Suppressor macrophage treated with lipopolysaccharide for 1 hour (primary cell): ENCODE results near the gene BCL11B.

Experiments used
- DNase-seq, 3 donors: peaks; one replicate each; pipeline ENCODE4 v3.0.0-alpha.2; 2020 to 2022

Gene BCL11B

DNA sequence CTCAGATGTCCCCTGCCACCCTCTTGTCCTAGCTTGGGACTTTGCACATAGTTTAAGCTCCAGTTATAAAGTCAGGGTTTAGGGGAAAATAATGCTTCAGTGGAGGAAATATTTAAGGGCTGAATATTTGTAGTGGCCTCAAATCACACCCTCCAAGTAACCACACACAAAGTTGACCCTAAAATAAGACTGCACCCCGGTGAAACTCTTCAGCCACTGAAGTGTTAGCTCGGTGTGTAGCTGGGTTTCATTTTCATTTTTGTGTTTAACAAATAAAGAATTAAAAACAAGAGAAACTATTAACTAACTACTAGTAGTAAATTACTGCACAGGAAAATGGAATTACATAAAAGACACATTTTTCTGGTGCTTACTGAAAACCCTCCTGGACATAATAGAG is 14.8 kb upstream of the BCL11B start:
- DNase-seq, result no peak

GRCh38 chr14:99284254-99285004 is 12.4 kb upstream of the BCL11B start:
- no peak for DNase-seq

DNA sequence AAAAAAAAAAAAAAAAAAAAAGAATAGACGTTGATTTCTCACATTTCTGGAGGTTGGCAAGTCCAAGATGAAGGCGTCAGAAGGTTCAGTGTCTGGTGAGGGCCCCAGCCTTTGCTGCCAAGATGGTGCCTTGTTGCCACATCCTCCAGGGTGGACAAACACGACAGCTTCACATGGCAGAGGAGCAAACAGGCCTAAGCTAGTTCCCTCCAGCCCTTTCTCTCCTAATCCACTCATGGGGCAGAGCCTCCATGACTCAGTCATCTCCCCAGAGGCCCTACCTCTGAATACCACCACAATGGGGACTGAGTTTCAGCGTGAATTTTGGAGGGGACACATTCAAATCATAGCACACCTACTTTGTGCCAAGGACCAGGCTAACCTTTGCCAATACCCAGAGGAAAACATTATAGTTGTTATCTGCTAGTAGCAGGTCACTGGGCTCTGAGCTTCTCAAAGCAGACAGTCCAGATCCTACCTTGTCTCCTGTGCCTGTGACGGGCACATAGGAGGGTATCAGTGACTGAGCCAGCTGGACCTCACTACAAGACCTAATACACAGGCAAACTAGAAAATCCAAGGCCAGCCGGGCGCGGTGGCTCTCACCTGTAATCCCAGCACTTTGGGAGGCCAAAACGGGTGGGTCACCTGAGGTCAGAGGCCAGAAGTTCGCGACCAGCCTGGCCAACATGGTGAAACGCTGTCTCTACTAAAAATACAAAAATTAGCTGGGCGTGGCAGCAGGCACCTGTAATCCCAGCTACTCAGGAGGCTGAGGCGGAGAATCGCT is 10.5 kb upstream of the BCL11B start:
- no peak for DNase-seq

DNA sequence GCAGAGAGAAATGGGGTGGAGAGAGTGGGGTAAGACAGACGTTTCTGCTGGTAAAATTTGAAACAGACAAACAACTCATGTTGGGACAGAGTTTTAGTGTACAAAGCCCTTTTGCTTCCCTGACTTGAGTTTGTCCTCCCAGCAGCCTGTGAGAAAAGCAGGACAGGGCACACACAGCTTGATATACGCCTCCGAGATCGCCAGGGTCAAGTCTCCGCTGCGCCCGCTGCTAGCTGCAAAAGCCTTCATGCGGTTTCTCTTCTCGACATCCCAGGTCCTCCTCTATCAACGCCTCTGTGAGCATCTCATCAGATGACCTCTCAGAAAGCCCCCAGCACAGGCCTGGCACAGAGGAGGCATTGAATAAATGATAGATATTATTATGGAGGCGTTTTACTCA is 9.4 kb upstream of the BCL11B start:
- DNase-seq, result no peak

DNA sequence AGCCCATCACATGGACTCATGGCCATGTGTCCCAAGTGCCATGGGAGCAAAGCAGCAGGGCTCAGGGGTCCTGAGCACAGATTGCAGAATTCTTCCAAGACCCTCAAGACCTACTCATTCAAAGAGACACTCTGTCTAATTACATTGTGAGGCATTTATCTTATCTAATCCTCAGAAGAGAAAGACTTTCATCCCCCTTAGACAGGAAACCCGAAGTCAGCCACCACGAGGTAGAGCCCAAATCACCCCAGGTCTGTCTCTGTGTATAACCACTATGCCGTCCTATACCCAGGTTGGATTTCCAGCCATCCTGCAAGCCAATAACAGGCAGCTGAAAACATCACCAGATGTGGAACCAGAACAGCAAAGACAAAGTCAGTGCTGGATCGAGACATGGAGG is 8.9 kb upstream of the BCL11B start:
- DNase-seq, result no peak

DNA sequence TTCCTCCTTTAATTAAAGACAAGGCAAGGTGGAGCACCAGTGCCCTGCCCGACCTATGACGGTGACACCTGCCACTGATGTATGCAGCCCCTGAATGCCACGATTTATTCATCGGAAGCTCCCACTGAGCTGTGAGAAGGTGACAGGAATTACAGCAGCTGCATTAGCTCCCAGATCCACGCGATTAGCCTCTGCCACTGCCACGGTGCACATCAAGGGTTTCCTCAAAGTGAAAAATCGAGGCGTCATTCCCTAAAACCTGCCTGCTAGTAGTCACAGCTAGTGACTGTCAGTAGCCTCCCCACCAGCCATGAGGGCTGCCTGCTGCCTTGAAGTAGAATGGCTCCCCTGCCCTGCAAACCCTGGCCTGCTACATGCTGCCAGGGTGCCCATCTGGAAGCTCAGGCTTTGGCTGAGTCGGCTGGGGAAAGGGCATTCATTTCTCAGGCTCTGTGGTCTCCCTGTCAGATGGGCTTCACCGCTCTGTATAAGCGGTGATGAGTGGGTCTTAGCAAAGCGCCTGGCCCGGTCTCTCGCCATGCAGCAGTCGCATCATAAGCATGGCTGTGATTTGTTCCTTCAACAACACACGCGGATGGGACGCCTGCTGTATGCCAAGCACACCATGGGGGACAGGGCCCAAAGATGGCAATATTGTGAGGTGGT is 8.2 kb upstream of the BCL11B start:
- no peak for DNase-seq

DNA sequence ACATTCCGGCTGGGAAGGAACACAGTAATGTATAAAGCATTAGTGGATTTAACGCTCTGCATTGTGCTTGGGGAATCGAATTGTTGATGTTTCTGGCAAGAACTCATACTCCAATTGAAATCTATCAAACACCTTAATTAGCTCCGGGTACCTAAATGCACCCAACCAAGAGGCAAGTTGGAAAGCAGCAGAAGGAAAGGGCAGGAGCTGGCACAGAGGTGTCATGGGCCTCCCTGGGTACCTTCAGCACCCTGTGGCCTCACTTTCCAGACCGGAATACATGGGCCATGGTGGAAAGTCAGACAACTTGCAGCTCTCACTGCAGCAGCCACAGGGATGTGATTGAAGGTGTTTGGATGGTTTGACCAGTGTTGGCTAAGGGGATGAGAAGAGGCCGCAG is 6.8 kb upstream of the BCL11B start:
- DNase-seq, result no peak

DNA sequence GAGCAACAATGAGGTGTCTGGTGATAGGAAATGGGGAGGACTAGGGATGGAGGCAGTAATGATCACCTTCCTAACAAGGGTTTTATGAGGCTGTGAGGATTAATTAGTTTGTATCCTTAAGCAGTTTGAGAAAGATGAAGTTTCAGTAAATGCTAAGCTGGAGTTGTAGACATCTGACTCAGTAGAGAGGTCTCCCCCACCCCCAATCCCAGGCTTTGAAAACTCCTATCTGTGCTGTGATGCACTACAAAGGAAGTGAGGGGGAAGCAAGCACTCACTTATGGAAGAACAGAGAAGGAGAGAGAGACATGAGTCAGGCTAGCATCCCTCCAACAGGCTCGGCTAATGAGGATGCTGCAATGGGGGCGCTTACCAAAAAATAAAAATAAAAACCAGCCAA is 5.5 kb upstream of the BCL11B start:
- DNase-seq, result no peak

GRCh38 chr14:99276482-99276881 is 4.5 kb upstream of the BCL11B start:
- no peak for DNase-seq

- DNase-seq, result no peak
Measured at GRCh38 chr14:99275222-99275584, 3.2 kb upstream of the BCL11B start.

GRCh38 chr14:99274346-99275221 is 2.6 kb upstream of the BCL11B start:
- DNase-seq, result peak; percentile 43 to 74 (median 48)

GRCh38 chr14:99273766-99274345 is 1.9 kb upstream of the BCL11B start:
- no peak for DNase-seq

DNA sequence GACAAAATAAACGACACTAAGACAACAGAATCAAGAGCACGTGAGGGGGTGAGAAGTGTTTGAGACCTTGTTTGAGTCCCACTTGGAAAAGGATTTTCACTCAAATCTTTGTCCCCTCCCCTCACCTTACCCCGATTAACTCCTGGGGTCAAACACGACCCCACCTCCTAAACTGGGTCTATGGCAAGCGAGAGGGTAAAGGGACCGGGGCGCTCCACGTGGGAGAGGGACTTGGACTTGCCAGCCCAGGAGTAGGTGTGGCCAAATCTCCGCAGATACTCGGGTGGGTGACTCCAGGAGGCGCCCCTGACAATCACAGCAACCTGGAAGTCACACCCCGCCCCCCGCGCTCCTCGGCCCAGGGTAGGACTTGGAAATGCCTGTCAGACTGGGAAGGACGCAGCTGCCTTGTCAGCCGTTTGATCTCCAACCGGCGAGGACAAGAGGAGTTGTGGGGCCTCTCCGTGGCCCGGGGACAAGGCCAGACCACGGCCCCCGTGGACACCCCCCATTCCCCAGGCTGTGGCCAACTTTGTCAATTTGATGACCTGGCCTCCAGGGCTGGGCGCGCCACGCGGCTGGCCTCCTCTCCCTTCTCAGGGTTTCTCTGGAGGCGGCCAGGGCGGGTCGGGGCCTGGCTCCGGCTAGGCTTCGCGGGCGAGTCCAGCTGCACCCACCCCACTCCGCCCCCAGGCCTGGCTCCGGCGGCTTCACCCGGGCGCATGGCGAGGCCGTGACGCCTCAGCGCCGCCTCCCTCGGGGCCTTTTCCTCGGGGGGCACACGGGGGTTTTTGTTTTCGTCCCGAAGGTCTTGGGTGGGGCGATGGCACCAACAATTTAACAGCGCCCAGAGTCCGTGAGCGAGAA is 1.1 kb upstream of the BCL11B start:
- DNase-seq, result no peak

- no peak for DNase-seq
Measured at GRCh38 chr14:99272632-99272898, 568 bp upstream of the BCL11B start.

DNA sequence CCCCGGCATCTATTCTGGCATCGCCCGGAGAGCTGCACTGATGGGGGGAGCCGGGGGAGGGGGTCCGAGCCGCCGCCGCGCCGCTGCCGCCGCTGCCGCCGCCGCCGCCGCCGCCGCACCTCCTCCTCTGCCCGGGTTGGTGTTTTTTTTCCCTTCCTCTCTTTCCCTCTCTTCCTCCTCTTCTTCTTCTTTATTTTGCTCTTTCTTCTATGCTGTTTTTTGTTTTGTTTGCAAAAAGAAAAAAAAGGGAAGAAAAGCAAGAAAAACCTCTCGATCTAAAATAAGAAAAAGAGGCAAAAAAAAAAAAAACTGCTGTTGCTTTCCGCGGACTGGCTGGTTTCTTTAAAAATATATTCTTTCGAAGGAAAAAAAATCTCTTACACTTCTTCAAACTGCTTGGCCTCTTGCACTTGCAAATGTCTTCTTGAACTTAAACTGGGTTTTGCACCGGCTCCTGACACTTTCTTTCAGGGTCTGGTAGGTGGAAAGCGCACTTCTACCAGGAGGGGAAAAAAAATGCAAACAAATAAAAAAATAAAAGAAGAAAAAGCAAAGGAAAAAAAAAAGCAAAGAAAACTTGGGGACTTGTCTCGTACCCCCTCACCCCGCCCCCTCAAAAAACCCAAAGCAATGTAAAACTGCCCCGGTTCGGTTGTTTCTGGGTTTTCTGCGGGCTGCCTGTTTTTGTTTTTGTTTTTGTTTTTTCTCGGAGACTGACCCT is 616 bp downstream of the BCL11B start:
- no peak for DNase-seq

DNA sequence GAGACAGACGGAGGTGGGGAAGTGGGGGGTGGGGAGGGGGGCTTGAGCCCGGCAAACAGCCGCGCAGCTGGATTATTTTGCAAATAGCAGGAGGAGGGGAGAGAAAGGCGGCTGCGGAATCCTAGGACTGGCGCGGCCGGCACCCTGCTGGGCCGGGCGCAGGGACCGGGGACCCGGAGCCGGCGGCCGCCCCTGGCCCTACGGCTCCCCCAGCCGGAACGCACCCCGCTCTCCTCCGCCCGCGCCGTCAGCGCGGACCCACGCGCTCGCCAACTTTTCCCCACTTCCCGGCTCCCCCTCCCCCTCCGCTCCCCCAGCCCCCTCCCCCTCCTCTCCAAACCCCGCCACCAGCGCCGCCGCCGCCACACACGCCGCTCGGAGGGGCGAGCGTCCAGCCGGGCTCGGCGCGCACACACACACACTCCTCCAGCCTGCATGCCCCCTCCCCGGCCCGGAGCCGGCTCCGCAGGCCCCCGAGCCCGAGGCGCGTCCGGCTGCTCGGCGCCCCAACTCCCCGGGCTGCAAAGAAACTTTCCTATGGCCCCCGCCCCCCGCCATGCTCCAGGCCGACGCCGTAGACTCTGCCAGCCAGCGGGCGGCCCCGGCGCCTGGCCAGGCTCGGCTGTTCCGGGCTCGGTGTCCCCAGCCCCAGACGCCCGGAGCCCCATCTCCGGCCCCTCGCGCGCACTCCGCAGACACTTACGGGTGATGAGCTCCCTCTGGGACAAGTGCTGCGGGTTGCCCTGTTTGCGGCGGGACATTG is 1.4 kb downstream of the BCL11B start:
- DNase-seq, result no peak

DNA sequence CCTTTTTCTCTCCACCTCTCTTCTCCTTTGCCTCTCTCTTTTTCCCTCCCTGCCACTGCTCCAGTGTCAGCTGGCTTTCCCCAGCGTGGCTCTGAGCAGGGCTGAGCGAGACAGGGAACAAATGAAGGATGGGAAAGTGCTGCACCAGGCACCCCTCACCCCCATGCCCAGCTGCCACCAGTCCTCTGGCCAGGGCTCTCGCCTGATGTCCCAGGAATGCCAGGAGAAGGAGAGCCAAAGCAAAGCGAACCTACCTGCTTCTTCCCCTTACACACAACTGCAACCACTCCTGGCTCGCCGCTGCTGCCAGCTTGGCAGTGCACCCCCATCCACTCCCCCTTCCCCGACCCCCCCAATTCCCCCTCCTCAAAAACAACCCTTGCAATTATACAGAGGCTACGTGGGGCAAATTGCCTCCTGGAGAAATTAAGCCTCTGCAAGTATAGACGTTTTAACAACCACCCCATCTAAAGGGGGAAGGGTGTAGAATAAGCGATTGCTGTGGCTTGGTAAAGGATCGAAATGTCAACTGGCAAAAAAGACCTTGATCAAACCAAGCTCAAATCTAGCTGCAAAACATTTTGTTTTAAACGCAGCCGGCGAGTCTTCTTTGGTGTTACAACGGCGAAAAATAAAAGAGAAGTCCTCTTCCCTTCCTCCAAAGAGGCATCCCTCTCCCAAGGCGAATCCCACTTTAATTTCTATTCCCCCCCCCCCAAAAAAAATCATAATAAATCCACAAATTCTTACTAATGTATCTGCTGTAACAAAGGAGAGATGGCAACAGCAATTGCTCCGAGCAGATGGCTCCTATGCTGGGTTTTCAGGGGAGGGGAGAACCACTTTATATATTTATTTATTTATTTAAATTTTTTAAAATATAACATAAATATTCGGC is 2.9 kb downstream of the BCL11B start:
- DNase-seq, result no peak

GRCh38 chr14:99267837-99268781 is 3.9 kb downstream of the BCL11B start:
- no peak for DNase-seq
